Endothelial cell of umbilical vein (primary cell): ENCODE measurements around the gene C1orf210.

ENCODE experiments used
- EZH2 ChIP-seq: IDR thresholded peaks from 2 replicates; pipeline ENCODE4 v1.6.1; 2012; ENCODE audit warnings: borderline replicate concordance, low read depth, mild to moderate bottlenecking, moderate library complexity, low read length, inconsistent platforms; ENCODE audit not compliant: severe bottlenecking
- FOS ChIP-seq: IDR thresholded peaks from 2 replicates; pipeline ENCODE4 v1.6.1; 2011; ENCODE audit warnings: mild to moderate bottlenecking, low read length, moderate library complexity, borderline replicate concordance; ENCODE audit not compliant: insufficient read depth
- GATA2 ChIP-seq: IDR thresholded peaks from 2 replicates; pipeline ENCODE4 v1.7.0; 2011; ENCODE audit warnings: low read depth, mild to moderate bottlenecking, moderate library complexity, mixed read lengths, low read length; ENCODE audit not compliant: insufficient read length, insufficient read depth
- JUN ChIP-seq: IDR thresholded peaks from 2 replicates; pipeline ENCODE4 v1.6.1; 2011; ENCODE audit warnings: borderline replicate concordance, low read depth; ENCODE audit not compliant: insufficient read length, insufficient read depth
- MYC ChIP-seq: IDR thresholded peaks from one replicate; pipeline ENCODE4 v1.6.1; 2011; ENCODE audit warnings: mild to moderate bottlenecking, low read depth, low read length
- POLR2A ChIP-seq: IDR thresholded peaks from 2 replicates; pipeline ENCODE4 v1.6.1; 2012; ENCODE audit warnings: low read depth, mild to moderate bottlenecking, control low read depth, low read length
- POLR2AphosphoS5 ChIP-seq: IDR thresholded peaks from 2 replicates; pipeline ENCODE4 v1.6.1; 2012; ENCODE audit warnings: low read depth, mild to moderate bottlenecking, control low read depth, low read length, moderate library complexity; ENCODE audit not compliant: insufficient read depth
- TF ChIP-seq, protein P1 (sequence below), 2 donors: IDR thresholded peaks; 1 replicate in 1 of 2; 2 replicates in 1 of 2; pipeline ENCODE4 v1.5.1; 2011; ENCODE audit warnings: low read length in 2 of 2, mild to moderate bottlenecking in 2 of 2, moderate library complexity in 2 of 2, control low read depth in 1 of 2, inconsistent platforms in 1 of 2, low read depth in 1 of 2; ENCODE audit not compliant: insufficient read depth in 1 of 2; ENCODE audit errors: extremely low read depth in 1 of 2
- TF ChIP-seq, protein P2 (sequence below): IDR thresholded peaks from 2 replicates; pipeline ENCODE4 v1.6.1; 2011; ENCODE audit not compliant: insufficient read depth, insufficient read length

DNA sequence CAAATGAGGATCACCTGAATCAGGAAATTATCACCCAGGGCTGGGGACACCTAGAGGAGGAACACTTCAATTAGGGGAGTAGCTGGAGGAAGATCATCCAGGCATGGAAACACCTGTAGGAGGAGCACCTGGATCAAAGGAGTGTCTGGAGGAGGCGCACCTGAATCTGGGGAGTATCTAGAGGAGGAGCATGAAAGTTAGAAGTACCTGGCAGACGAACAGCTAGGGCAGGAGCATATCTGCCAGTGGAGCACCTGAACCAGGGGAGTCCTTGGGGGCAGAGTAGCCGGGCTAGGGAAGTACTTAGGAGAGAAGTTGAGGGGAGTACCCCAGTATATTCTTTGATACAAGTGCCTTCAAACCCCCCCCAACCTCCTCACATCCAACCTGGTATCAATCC lies 1.3 kb downstream of the C1orf210 start:
- TF ChIP-seq, protein P1, sequence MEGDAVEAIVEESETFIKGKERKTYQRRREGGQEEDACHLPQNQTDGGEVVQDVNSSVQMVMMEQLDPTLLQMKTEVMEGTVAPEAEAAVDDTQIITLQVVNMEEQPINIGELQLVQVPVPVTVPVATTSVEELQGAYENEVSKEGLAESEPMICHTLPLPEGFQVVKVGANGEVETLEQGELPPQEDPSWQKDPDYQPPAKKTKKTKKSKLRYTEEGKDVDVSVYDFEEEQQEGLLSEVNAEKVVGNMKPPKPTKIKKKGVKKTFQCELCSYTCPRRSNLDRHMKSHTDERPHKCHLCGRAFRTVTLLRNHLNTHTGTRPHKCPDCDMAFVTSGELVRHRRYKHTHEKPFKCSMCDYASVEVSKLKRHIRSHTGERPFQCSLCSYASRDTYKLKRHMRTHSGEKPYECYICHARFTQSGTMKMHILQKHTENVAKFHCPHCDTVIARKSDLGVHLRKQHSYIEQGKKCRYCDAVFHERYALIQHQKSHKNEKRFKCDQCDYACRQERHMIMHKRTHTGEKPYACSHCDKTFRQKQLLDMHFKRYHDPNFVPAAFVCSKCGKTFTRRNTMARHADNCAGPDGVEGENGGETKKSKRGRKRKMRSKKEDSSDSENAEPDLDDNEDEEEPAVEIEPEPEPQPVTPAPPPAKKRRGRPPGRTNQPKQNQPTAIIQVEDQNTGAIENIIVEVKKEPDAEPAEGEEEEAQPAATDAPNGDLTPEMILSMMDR (IDR thresholded peaks at IDR 0.05; ENCODE audit: extremely low read depth in 1 of 2, insufficient read depth in 1 of 2, low read depth in 1 of 2, low read length in 2 of 2) = no peak
- TF ChIP-seq POLR2A = no peak
- TF ChIP-seq POLR2AphosphoS5 = no peak
- TF ChIP-seq EZH2 = no peak
- TF ChIP-seq, protein P2, sequence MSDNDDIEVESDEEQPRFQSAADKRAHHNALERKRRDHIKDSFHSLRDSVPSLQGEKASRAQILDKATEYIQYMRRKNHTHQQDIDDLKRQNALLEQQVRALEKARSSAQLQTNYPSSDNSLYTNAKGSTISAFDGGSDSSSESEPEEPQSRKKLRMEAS = no peak
- no peak for TF ChIP-seq MYC
- TF ChIP-seq FOS = no peak
- no peak for TF ChIP-seq JUN
- TF ChIP-seq GATA2 = no peak
